Measurements from ENCODE around the gene FN3K.

The FN3K gene

DNA sequence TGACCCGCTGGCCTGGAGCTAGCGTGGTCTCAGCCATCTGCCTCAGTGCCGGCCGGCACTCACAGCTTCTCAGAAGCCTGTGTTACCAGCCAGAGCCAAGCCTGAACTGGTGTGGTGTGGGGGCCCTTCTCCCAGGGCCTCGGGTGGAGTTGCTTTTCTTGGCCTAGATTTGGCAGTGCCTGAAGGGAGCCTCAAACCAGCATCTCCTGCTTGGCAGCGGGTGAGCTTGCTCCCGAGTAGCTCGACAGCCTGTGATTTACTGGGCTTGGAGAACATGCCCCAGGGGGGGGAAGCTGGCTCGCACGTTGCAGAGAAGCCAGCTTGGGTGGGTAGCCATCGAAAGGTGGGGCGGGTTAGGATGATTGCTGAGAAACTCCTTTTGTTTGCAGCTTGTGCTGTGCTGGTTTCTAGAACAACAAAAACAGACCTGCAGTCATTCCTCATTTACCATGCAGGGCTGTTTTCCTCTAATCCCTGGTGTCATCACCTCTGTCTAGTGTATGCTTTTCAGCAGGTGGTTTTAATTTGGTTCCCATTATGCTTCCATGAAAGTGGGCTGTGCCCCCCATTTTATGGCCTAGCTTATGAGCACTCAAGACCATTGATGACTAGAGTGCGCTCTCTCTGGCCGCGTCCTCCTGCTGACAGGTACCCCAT, 58.7 kb downstream of the FN3K start:
- in situ Hi-C loops (cut with MboI; ENCODE audit: low sequenced_read_pairs) = loop anchor here (10.0 kb wide), 1 partner anchor 131 kb away; no protein-coding TSS in a partner anchor

DNA sequence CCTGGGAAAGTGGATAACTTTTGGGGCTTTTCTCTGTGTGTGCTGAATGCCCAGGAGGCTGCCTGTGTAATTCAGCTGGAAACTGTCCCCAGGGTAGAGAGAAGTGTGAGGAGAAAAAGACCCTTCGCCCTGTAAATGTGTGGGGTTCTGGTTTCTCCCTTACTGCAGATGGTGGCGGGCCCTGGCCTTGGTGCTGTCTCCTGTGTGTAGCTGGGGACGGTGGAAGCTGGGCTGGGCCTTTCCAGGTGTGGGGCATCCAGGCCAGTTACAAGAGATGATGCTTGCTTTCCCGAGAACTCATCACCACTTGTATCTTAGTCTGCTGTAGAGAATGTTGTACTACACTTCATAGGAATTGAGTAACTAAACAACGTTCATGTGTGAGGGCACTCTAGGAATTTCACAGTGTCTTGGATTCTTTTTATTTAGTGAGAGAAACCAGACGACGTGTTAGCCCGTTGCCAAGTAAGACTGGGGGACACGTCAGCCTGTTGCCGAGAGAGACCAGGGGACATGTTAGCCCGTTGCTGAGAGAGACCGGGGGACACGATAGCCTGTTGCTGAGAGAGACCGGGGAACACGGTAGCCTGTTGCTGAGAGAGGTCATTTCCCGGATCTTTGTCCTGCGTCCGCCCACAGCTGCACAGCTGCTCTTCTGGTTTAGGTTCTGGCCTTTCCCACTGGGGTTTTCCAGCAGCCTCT, 59.5 kb downstream of the FN3K start:
- in situ Hi-C loops (cut with MboI; ENCODE audit: low sequenced_read_pairs) = loop anchor here (10.0 kb wide), 1 partner anchor 130 kb away; no protein-coding TSS in a partner anchor

DNA sequence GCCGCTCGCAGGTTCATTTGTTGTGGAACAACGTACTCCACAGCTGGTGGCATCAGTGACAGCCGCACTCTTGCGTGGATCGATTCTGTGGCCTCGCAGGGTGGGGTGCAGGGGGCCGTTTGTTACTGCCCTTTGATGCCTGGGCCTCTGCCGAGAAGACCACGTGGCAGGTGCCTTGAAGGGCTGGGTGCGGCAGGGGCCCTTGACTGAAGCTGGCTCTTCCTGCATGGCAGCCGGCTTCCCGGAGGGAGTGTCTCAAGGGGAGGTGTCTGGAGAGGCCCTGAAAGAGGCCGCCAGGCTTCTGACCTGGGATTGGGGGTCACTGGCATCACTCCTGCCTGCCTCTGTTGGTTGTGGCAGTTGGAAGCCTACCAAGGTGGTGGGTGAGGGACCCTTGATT, 60.2 kb downstream of the FN3K start:
- in situ Hi-C loops (cut with MboI; ENCODE audit: low sequenced_read_pairs) = loop anchor here (10.0 kb wide), 1 partner anchor 129 kb away; no protein-coding TSS in a partner anchor

DNA sequence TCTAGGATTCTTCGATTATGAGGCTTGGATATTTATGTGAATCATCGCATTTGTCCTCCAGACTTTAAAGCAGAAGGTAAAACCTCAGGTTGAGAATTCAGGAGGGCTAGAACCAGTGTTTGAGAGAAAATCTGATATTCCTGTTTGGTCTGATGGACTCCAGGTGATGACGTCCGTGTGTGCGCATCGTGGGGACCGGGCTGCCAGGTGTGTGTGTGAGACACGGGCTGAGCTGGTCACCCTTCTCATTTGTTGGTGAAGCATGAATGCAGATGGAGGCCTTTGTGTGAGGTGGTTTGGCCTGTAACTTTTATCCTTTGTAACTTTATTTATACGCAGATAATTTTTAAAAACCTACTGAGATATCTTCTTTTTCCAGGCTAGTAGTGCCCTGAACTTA, 61.6 kb downstream of the FN3K start:
- in situ Hi-C loops (cut with MboI; ENCODE audit: low sequenced_read_pairs) = loop anchor here (10.0 kb wide), 1 partner anchor 128 kb away; no protein-coding TSS in a partner anchor

DNA sequence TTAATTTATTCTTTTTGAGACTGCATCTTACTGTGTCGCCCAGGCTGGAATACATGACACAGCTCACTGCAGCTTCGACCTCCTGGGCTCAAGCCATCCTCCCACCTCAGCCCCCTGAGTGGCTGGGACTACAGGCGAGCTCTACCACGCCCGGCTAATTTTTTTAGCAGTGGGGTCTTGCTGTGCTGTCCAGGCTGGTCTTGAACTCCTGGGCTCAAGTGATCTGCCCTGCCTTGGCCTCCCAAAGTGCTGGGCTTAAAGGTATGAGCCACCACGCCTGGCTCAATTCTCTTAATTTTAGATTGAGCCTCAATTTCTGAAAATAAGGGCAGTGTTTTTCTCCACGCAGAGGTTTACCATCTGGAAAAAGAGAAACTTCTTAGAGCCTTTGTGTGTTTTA, 63.3 kb downstream of the FN3K start:
- in situ Hi-C loops (cut with MboI; ENCODE audit: low sequenced_read_pairs) = loop anchor here (10.0 kb wide), 1 partner anchor 126 kb away; no protein-coding TSS in a partner anchor

DNA sequence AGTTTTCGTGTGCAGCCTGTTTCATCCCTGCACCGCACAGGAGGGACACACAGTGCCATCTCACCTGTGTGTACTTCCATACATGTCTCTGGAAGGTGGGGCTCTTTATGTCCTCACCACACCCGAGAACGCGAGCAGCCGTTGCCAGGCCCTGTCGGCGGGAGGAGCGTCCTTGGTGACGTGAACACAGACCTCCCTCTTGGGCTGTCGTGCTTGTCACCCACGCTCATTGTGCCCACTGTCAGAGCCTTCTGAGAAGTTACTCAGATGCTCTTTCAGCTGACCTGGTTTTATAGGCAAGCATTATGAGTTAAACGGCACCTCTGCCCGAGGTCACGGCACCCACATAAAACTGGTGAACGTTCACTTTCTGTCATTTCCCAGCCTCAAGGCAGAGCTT, 64.2 kb downstream of the FN3K start:
- in situ Hi-C loops (cut with MboI; ENCODE audit: low sequenced_read_pairs) = loop anchor here (10.0 kb wide), 1 partner anchor 125 kb away; no protein-coding TSS in a partner anchor

All from HL-60/S4 treated with phorbol 12-myristate 13-acetate at 8.2 ng/mL for 4 days and 3 days (cell line).